ENCODE results near the gene LCA5L. TPM values are rescaled to one million over a fixed set of nuclear protein-coding genes. Genes with fewer than 3 reads are reported as not detected.

LCA5L gene
- 1 to 10 TPM in 1 of 4 donors, under 1 TPM in 1, not detected in 2; 0.85 to 1.5 TPM for polyA plus RNA-seq
- long read RNA-seq, donor 1, result 0 reads
- long read RNA-seq, donor 2, result 0 reads
- long read RNA-seq, donor 3, result 0 reads
- long read RNA-seq, donor 4, result 0 reads
- long read RNA-seq, donor 5, result 0 reads
- long read RNA-seq, donor 6, result 0 reads
- long read RNA-seq, donor 7, result 0 reads
- long read RNA-seq, donor 8, result 0 reads
- long read RNA-seq, donor 9, result 0 reads
- long read RNA-seq, donor 10, result 0 reads

GRCh38 chr21:39445321-39446269 is at the start of gene LCA5L:
Gene LCA5L (minus strand): TSS chr21:39445778. CDS start chr21:39428493, 17,285 bp downstream.
- DNase-seq, result peak; percentile 90 to 96
- Histone ChIP-seq H3K4me1 (ENCODE audit: control insufficient read depth in 3 of 3, insufficient read depth in 2 of 3, low read depth in 1 of 3, low read length in 2 of 3) (peaks cover 0 to 4% (median 3%) of the 10 kb centered on the region in 3 donors), H3K36me3 (ENCODE audit: control insufficient read depth in 3 of 3, insufficient read depth in 2 of 3, low read depth in 1 of 3, low read length in 3 of 3) (no peaks in the 10 kb centered on the region), H3K27me3 (ENCODE audit: control insufficient read depth in 3 of 3, insufficient read depth in 3 of 3, low read length in 3 of 3) (no peaks in the 10 kb centered on the region), H3K27ac (ENCODE audit: low read depth in 1 of 3, low read length in 2 of 3) (peak within 1 kb of the TSS; percentile 82 to 97 (median 92)), H3K9me3 (ENCODE audit: control insufficient read depth in 2 of 2, insufficient read depth in 1 of 2, low read depth in 1 of 2, low read length in 1 of 2) (no peaks in the 10 kb centered on the region), H3K4me3 (ENCODE audit: low read depth in 1 of 3, low read length in 3 of 3) (peak within 1 kb of the TSS; percentile 69 to 94 (median 73))
- FAIRE-seq, result no peak
- WGBS, 3 donors, result 0 to 1% (median 0%) methylated on average over 75 to 83 of the region's 83 CpGs

GRCh38 chr21:39489380-39489924 is 43.9 kb upstream of the LCA5L start:
- Histone ChIP-seq H3K36me3 (ENCODE audit: control insufficient read depth in 3 of 3, insufficient read depth in 2 of 3, low read depth in 1 of 3, low read length in 3 of 3) (no peaks in the 10 kb centered on the region), H3K4me1 (ENCODE audit: control insufficient read depth in 3 of 3, insufficient read depth in 2 of 3, low read depth in 1 of 3, low read length in 2 of 3) (no peaks in the 10 kb centered on the region), H3K27ac (ENCODE audit: low read depth in 1 of 3, low read length in 2 of 3) (no peak overlapping the region), H3K9me3 (ENCODE audit: control insufficient read depth in 2 of 2, insufficient read depth in 1 of 2, low read depth in 1 of 2, low read length in 1 of 2) (no peaks in the 10 kb centered on the region), H3K27me3 (ENCODE audit: control insufficient read depth in 3 of 3, insufficient read depth in 3 of 3, low read length in 3 of 3) (no peaks in the 10 kb centered on the region), H3K4me3 (ENCODE audit: low read depth in 1 of 3, low read length in 3 of 3) (no peak overlapping the region)
- DNase-seq (no peak), FAIRE-seq (no peak)
- WGBS, 3 donors, result 71 to 85% (median 73%) methylated on average over 1 of the region's 1 CpG

GRCh38 chr21:39484711-39485276 is 39.2 kb upstream of the LCA5L start:
- H3K27me3 ChIP-seq (ENCODE audit: control insufficient read depth in 3 of 3, insufficient read depth in 3 of 3, low read length in 3 of 3), result no peaks in the 10 kb centered on the region
- FAIRE-seq (no peak), DNase-seq (no peak)
- WGBS, 3 donors, result 75 to 86% (median 80%) methylated on average over 6 of the region's 6 CpGs
- no peak overlapping the region for H3K27ac ChIP-seq (ENCODE audit: low read depth in 1 of 3, low read length in 2 of 3)
- no peaks in the 10 kb centered on the region for H3K4me1 ChIP-seq (ENCODE audit: control insufficient read depth in 3 of 3, insufficient read depth in 2 of 3, low read depth in 1 of 3, low read length in 2 of 3)
- no peaks in the 10 kb centered on the region for H3K9me3 ChIP-seq (ENCODE audit: control insufficient read depth in 2 of 2, insufficient read depth in 1 of 2, low read depth in 1 of 2, low read length in 1 of 2)
- H3K36me3 ChIP-seq (ENCODE audit: control insufficient read depth in 3 of 3, insufficient read depth in 2 of 3, low read depth in 1 of 3, low read length in 3 of 3), result no peaks in the 10 kb centered on the region
- no peak overlapping the region for H3K4me3 ChIP-seq (ENCODE audit: low read depth in 1 of 3, low read length in 3 of 3)

- Histone ChIP-seq H3K4me1 (ENCODE audit: control insufficient read depth in 3 of 3, insufficient read depth in 2 of 3, low read depth in 1 of 3, low read length in 2 of 3) (no peaks in the 10 kb centered on the region), H3K36me3 (ENCODE audit: control insufficient read depth in 3 of 3, insufficient read depth in 2 of 3, low read depth in 1 of 3, low read length in 3 of 3) (no peaks in the 10 kb centered on the region), H3K9me3 (ENCODE audit: control insufficient read depth in 2 of 2, insufficient read depth in 1 of 2, low read depth in 1 of 2, low read length in 1 of 2) (no peaks in the 10 kb centered on the region), H3K27ac (ENCODE audit: low read depth in 1 of 3, low read length in 2 of 3) (no peak overlapping the region), H3K27me3 (ENCODE audit: control insufficient read depth in 3 of 3, insufficient read depth in 3 of 3, low read length in 3 of 3) (no peaks in the 10 kb centered on the region), H3K4me3 (ENCODE audit: low read depth in 1 of 3, low read length in 3 of 3) (no peak overlapping the region)
- DNase-seq (no peak), FAIRE-seq (no peak)
- WGBS, 3 donors, result 42 to 65% (median 62%) methylated on average over 1 of the region's 1 CpG
Observed at GRCh38 chr21:39483917-39484316, 38.3 kb upstream of the LCA5L start.

GRCh38 chr21:39481886-39482285 is 36.3 kb upstream of the LCA5L start:
- no peaks in the 10 kb centered on the region for H3K27me3 ChIP-seq (ENCODE audit: control insufficient read depth in 3 of 3, insufficient read depth in 3 of 3, low read length in 3 of 3)
- 76 to 83% (median 79%) methylated on average over 3 of the region's 3 CpGs for WGBS, 3 donors
- no peak overlapping the region for H3K27ac ChIP-seq (ENCODE audit: low read depth in 1 of 3, low read length in 2 of 3)
- H3K4me1 ChIP-seq (ENCODE audit: control insufficient read depth in 3 of 3, insufficient read depth in 2 of 3, low read depth in 1 of 3, low read length in 2 of 3), result no peaks in the 10 kb centered on the region
- DNase-seq (no peak), FAIRE-seq (no peak)
- no peak overlapping the region for H3K4me3 ChIP-seq (ENCODE audit: low read depth in 1 of 3, low read length in 3 of 3)
- H3K36me3 ChIP-seq (ENCODE audit: control insufficient read depth in 3 of 3, insufficient read depth in 2 of 3, low read depth in 1 of 3, low read length in 3 of 3), result no peaks in the 10 kb centered on the region
- H3K9me3 ChIP-seq (ENCODE audit: control insufficient read depth in 2 of 2, insufficient read depth in 1 of 2, low read depth in 1 of 2, low read length in 1 of 2), result no peaks in the 10 kb centered on the region

- Histone ChIP-seq H3K4me3 (ENCODE audit: low read depth in 1 of 3, low read length in 3 of 3) (no peak overlapping the region), H3K27me3 (ENCODE audit: control insufficient read depth in 3 of 3, insufficient read depth in 3 of 3, low read length in 3 of 3) (no peaks in the 10 kb centered on the region), H3K4me1 (ENCODE audit: control insufficient read depth in 3 of 3, insufficient read depth in 2 of 3, low read depth in 1 of 3, low read length in 2 of 3) (no peaks in the 10 kb centered on the region), H3K36me3 (ENCODE audit: control insufficient read depth in 3 of 3, insufficient read depth in 2 of 3, low read depth in 1 of 3, low read length in 3 of 3) (no peaks in the 10 kb centered on the region), H3K27ac (ENCODE audit: low read depth in 1 of 3, low read length in 2 of 3) (no peak overlapping the region), H3K9me3 (ENCODE audit: control insufficient read depth in 2 of 2, insufficient read depth in 1 of 2, low read depth in 1 of 2, low read length in 1 of 2) (no peaks in the 10 kb centered on the region)
- DNase-seq, result no peak
- WGBS, 3 donors, result 88 to 93% (median 89%) methylated on average over 4 of the region's 4 CpGs
- no peak for FAIRE-seq
Observed at GRCh38 chr21:39480271-39480670, 34.7 kb upstream of the LCA5L start.

- Histone ChIP-seq H3K4me1 (ENCODE audit: control insufficient read depth in 3 of 3, insufficient read depth in 2 of 3, low read depth in 1 of 3, low read length in 2 of 3) (no peaks in the 10 kb centered on the region), H3K9me3 (ENCODE audit: control insufficient read depth in 2 of 2, insufficient read depth in 1 of 2, low read depth in 1 of 2, low read length in 1 of 2) (no peaks in the 10 kb centered on the region), H3K36me3 (ENCODE audit: control insufficient read depth in 3 of 3, insufficient read depth in 2 of 3, low read depth in 1 of 3, low read length in 3 of 3) (no peaks in the 10 kb centered on the region), H3K4me3 (ENCODE audit: low read depth in 1 of 3, low read length in 3 of 3) (no peak overlapping the region), H3K27ac (ENCODE audit: low read depth in 1 of 3, low read length in 2 of 3) (no peak overlapping the region), H3K27me3 (ENCODE audit: control insufficient read depth in 3 of 3, insufficient read depth in 3 of 3, low read length in 3 of 3) (no peaks in the 10 kb centered on the region)
- FAIRE-seq, result no peak
- 43 to 71% (median 65%) methylated on average over 2 of the region's 2 CpGs for WGBS, 3 donors
- DNase-seq, result no peak
Observed at GRCh38 chr21:39479814-39480182, 34.2 kb upstream of the LCA5L start.

GRCh38 chr21:39479164-39479813 is 33.7 kb upstream of the LCA5L start:
- no peaks in the 10 kb centered on the region for H3K9me3 ChIP-seq (ENCODE audit: control insufficient read depth in 2 of 2, insufficient read depth in 1 of 2, low read depth in 1 of 2, low read length in 1 of 2)
- H3K4me3 ChIP-seq (ENCODE audit: low read depth in 1 of 3, low read length in 3 of 3), result no peak overlapping the region
- H3K4me1 ChIP-seq (ENCODE audit: control insufficient read depth in 3 of 3, insufficient read depth in 2 of 3, low read depth in 1 of 3, low read length in 2 of 3), result no peaks in the 10 kb centered on the region
- DNase-seq (no peak), FAIRE-seq (no peak)
- WGBS, 3 donors, result 81 to 86% (median 81%) methylated on average over 4 of the region's 4 CpGs
- H3K27me3 ChIP-seq (ENCODE audit: control insufficient read depth in 3 of 3, insufficient read depth in 3 of 3, low read length in 3 of 3), result no peaks in the 10 kb centered on the region
- H3K36me3 ChIP-seq (ENCODE audit: control insufficient read depth in 3 of 3, insufficient read depth in 2 of 3, low read depth in 1 of 3, low read length in 3 of 3), result no peaks in the 10 kb centered on the region
- H3K27ac ChIP-seq (ENCODE audit: low read depth in 1 of 3, low read length in 2 of 3), result no peak overlapping the region
